GM12872 (cell line): Measurements from ENCODE around the gene CHST12.

Experiments
- CTCF ChIP-seq: IDR thresholded peaks from 3 replicates; pipeline ENCODE4 v1.5.1; 2011; ENCODE audit warnings: low read depth, mild to moderate bottlenecking, low read length, moderate library complexity; ENCODE audit not compliant: insufficient read depth

The CHST12 gene

GRCh38 chr7:2403014-2403717 lies at the start of gene CHST12:
CHST12 (plus strand) TSS chr7:2403611; CDS start chr7:2432640, 29,029 bp downstream.
- TF ChIP-seq CTCF: no peak

DNA sequence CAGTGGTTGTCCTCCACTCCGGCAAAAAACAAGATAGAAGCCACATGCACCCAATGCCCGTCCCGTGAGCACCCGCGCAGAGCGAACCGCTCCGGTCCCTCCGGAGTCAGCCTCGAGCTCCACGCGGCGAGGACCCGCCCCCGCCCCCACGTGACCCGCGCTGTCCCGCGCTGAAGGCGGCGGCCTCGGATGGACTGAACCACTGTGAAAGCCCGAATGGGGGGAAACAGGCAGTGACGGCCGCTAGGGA lies 49.5 kb upstream of the CHST12 start:
- TF ChIP-seq CTCF: no peak

DNA sequence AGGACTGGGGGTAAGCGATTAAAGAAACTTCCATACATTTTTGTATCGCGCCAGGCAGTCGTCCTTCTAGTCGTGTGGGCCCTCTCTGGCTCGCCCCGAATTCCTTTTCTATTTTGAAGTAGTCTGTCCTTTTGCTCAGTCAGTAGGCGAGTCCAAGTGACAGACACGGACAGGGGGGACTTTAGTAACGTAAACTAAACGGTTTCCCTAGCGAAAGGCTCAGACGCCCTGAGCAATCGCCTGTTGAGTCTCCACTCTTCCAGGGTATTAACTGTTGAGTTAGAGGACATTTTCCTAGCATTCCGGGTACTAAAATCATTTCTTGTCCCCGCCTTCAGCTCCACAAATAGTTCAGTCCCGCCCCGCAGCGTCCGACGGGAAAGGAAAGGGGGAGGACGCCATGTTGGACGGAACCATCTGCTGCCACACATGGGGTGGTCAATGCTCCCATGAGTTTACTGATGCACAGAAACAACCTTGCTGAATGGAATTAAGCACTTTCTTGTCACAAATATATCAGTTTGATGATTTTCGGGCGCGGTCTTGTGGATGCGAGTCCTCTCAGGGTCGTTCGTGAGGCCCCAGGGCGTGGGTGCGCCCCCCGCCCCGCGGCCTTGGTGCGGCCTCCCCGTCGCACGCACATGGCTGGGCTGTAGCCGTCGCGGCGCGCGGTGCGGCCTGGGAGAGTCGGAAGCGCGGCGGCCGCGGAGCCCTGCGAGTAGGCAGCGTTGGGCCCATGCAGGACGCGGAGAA lies 49.0 kb upstream of the CHST12 start, which contains the start of gene EIF3B:
TSS of gene EIF3B (plus strand) at position 642 of the 753 bp plus-strand sequence. CDS start at position 737, 95 bp downstream.
- TF ChIP-seq CTCF: no peak

- TF ChIP-seq CTCF: no peak
Observed at GRCh38 chr7:2354939-2355704, 48.3 kb upstream of the CHST12 start.

- TF ChIP-seq CTCF: no peak
Observed at GRCh38 chr7:2355705-2356008, 47.8 kb upstream of the CHST12 start.

- no peak for TF ChIP-seq CTCF
Observed at GRCh38 chr7:2357165-2357564, 46.2 kb upstream of the CHST12 start.

- no peak for TF ChIP-seq CTCF
Observed at GRCh38 chr7:2357571-2357970, 45.8 kb upstream of the CHST12 start.
